SK-N-SH (cell line): ENCODE measurements around the gene TBCD. TPM values are rescaled to one million over a fixed set of nuclear protein-coding genes. Genes with fewer than 3 reads are reported as not detected.

Experiments used
- CTCF ChIA-PET: fragments of 300-600, 350-600 bp; formaldehyde crosslinking; extraction: SDS; loops from one replicate; lab custom pipeline; 2021; lab: Yijun Ruan, JAX
- POLR2A ChIA-PET: fragments of 350-600 bp; sonication (Branson Sonifier 250); formaldehyde crosslinking; extraction: SDS; loops from one replicate; lab custom pipeline; 2020; ENCODE audit warnings: antibody characterized with exemption, inconsistent platforms; lab: Yijun Ruan, JAX
- DNase-seq: peaks from one replicate; pipeline ENCODE4 v3.0.0; 2012
- H2AFZ ChIP-seq: fragments of 200-600 bp; sonication (generic); 2 replicates; pipeline ENCODE4 v1.8.1; 2016; ENCODE audit warnings: antibody characterized with exemption, mild to moderate bottlenecking, low read depth
- H3F3A ChIP-seq: fragments of 200-600 bp; sonication (generic); replicated peaks from 2 replicates; pipeline ENCODE3; 2016; ENCODE audit warnings: antibody characterized with exemption, mild to moderate bottlenecking; ENCODE audit not compliant: insufficient read depth
- H3K27ac ChIP-seq, 2 experiments: fragments of 200-500 bp in 1 of 2; fragments of 200-600 bp in 1 of 2; sonication (Bioruptor generic) in 1 of 2; sonication (generic), shearing (Covaris generic) in 1 of 2; 2 replicates each; pipeline versions ENCODE4 v1.5.1 to v1.6.1; 2014 to 2016; ENCODE audit warnings: low read depth in 2 of 2, inconsistent platforms in 1 of 2, low read length in 1 of 2, mild to moderate bottlenecking in 1 of 2, mixed read lengths in 1 of 2
- H3K27me3 ChIP-seq: fragments of 200-600 bp; sonication (generic), shearing (Covaris generic); 2 replicates; pipeline ENCODE4 v1.6.1; 2016; ENCODE audit warnings: mixed run types; ENCODE audit not compliant: insufficient read depth
- H3K36me3 ChIP-seq, 2 experiments: fragments of 200-500 bp in 1 of 2; fragments of 200-600 bp in 1 of 2; sonication (Bioruptor generic) in 1 of 2; sonication (generic) in 1 of 2; replicated peaks in 1 of 2; 2 replicates each; pipeline versions ENCODE3 to v1.5.1; 2014 to 2016; ENCODE audit warnings: low read length in 1 of 2, mild to moderate bottlenecking in 1 of 2; ENCODE audit not compliant: insufficient read depth in 2 of 2, control insufficient read depth in 1 of 2
- H3K4me1 ChIP-seq, 2 experiments: fragments of 200-500 bp in 1 of 2; fragments of 200-600 bp in 1 of 2; sonication (Bioruptor generic) in 1 of 2; sonication (generic), shearing (Covaris generic) in 1 of 2; 2 replicates each; pipeline versions ENCODE4 v1.5.1 to v1.6.1; 2014 to 2016; ENCODE audit warnings: low read depth in 1 of 2, low read length in 1 of 2, mixed run types in 1 of 2; ENCODE audit not compliant: insufficient read depth in 2 of 2, control insufficient read depth in 1 of 2
- H3K4me2 ChIP-seq: fragments of 200-600 bp; sonication (generic), shearing (Covaris generic); 2 replicates; pipeline ENCODE4 v1.6.1; 2017; ENCODE audit warnings: mixed run types
- H3K4me3 ChIP-seq, 2 experiments: fragments of 200-500 bp in 1 of 2; fragments of 200-600 bp in 1 of 2; sonication (Bioruptor generic) in 1 of 2; sonication (generic), shearing (Covaris generic) in 1 of 2; 2 replicates each; pipeline versions ENCODE4 v1.5.1 to v1.8.1; 2014 to 2016; ENCODE audit warnings: low read depth in 2 of 2, inconsistent platforms in 1 of 2, low read length in 1 of 2, mild to moderate bottlenecking in 1 of 2, mixed read lengths in 1 of 2, moderate library complexity in 1 of 2
- H3K79me2 ChIP-seq: fragments of 200-600 bp; sonication (generic); 2 replicates; pipeline ENCODE4 v1.8.1; 2017; ENCODE audit warnings: mild to moderate bottlenecking; ENCODE audit not compliant: insufficient read depth
- H3K9ac ChIP-seq: fragments of 200-600 bp; sonication (generic); 2 replicates; pipeline ENCODE4 v1.6.1; 2017; ENCODE audit warnings: mixed run types
- H3K9me2 ChIP-seq: fragments of 200-600 bp; sonication (generic); 2 replicates; pipeline ENCODE4 v1.6.1; 2017; ENCODE audit warnings: mixed run types
- H3K9me3 ChIP-seq: fragments of 200-600 bp; sonication (generic); 2 replicates; pipeline ENCODE4 v1.6.1; 2017; ENCODE audit warnings: mixed run types, mild to moderate bottlenecking, moderate library complexity
- H4K20me1 ChIP-seq: fragments of 200-600 bp; sonication (generic); 2 replicates; pipeline ENCODE4 v1.6.1; 2017; ENCODE audit warnings: mild to moderate bottlenecking, mixed run types; ENCODE audit not compliant: insufficient read depth
- CHD2 ChIP-seq: fragments of 150-350 bp; IDR thresholded peaks from 2 replicates; pipeline ENCODE4 v1.6.1; 2018; ENCODE audit warnings: low read length; ENCODE audit not compliant: partially characterized antibody
- ELF1 ChIP-seq: IDR thresholded peaks from 2 replicates; pipeline ENCODE4 v1.4.0; 2012
- GABPA ChIP-seq: IDR thresholded peaks from 2 replicates; pipeline ENCODE4 v1.4.0; 2012; ENCODE audit warnings: low read depth, mild to moderate bottlenecking
- JUND ChIP-seq: IDR thresholded peaks from 2 replicates; pipeline ENCODE4 v1.4.0; 2012
- MEF2A ChIP-seq: IDR thresholded peaks from 2 replicates; pipeline ENCODE4 v1.4.0; 2012; ENCODE audit warnings: low read depth, borderline replicate concordance
- MXI1 ChIP-seq: IDR thresholded peaks from 2 replicates; pipeline ENCODE4 v1.6.1; 2012; ENCODE audit warnings: mild to moderate bottlenecking, low read depth, low read length, improper control_type of control experiment
- NRF1 ChIP-seq: IDR thresholded peaks from 2 replicates; pipeline ENCODE4 v1.6.1; 2012; ENCODE audit warnings: low read depth, mild to moderate bottlenecking, low read length
- PBX3 ChIP-seq: IDR thresholded peaks from 2 replicates; pipeline ENCODE4; 2012
- POLR2AphosphoS5 ChIP-seq: IDR thresholded peaks from 2 replicates; pipeline ENCODE4 v1.6.1; 2012; ENCODE audit warnings: low read depth, low read length
- RAD21 ChIP-seq: IDR thresholded peaks from 2 replicates; pipeline ENCODE4 v1.6.1; 2012; ENCODE audit warnings: mild to moderate bottlenecking, low read length
- RCOR1 ChIP-seq: fragments of 150-350 bp; IDR thresholded peaks from 2 replicates; pipeline ENCODE4 v1.6.1; 2017; ENCODE audit warnings: antibody characterized with exemption, low read length
- REST ChIP-seq: IDR thresholded peaks from 2 replicates; pipeline ENCODE4 v1.6.1; 2012; ENCODE audit warnings: mild to moderate bottlenecking, low read depth, low read length, moderate library complexity
- RFX5 ChIP-seq: IDR thresholded peaks from 2 replicates; pipeline ENCODE4 v1.6.1; 2012; ENCODE audit warnings: mild to moderate bottlenecking, improper control_type of control experiment, low read length
- RXRA ChIP-seq: IDR thresholded peaks from 2 replicates; pipeline ENCODE4 v1.4.0; 2012; ENCODE audit warnings: low read depth, mild to moderate bottlenecking, borderline replicate concordance
- SIN3A ChIP-seq: IDR thresholded peaks from 2 replicates; pipeline ENCODE4 v1.6.1; 2012; ENCODE audit warnings: low read depth, mild to moderate bottlenecking, low read length, moderate library complexity, borderline replicate concordance
- TAF1 ChIP-seq: IDR thresholded peaks from 2 replicates; pipeline ENCODE4 v1.6.1; 2012; ENCODE audit warnings: low read depth, mild to moderate bottlenecking, low read length, moderate library complexity, borderline replicate concordance
- TCF12 ChIP-seq: IDR thresholded peaks from 2 replicates; pipeline ENCODE4 v1.4.0; 2012
- TEAD4 ChIP-seq: IDR thresholded peaks from 2 replicates; pipeline ENCODE4 v1.4.0; 2012; ENCODE audit warnings: mild to moderate bottlenecking, borderline replicate concordance; ENCODE audit not compliant: insufficient read depth
- WGBS: methylation state at CpG from one replicate; pipeline ENCODE4 v1.1.6; 2017; ENCODE audit warnings: low lambda C conversion rate; 5-methylcytosine and 5-hydroxymethylcytosine counted together
- polyA plus RNA-seq, 3 experiments: library from polyadenylated mRNA; depleted of rRNA; stranded (reverse); fragments of >200 nt; gene quantifications; 2 replicates each; pipeline ENCODE4 v1.2.3, GENCODE V29; 2012
- TF ChIP-seq, protein P1 (sequence below): fragments of 150-350 bp; IDR thresholded peaks from 2 replicates; pipeline ENCODE4 v1.6.1; 2017; ENCODE audit warnings: antibody characterized with exemption, low read length, low read depth, borderline replicate concordance
- TF ChIP-seq, protein P2 (sequence below): IDR thresholded peaks from 2 replicates; pipeline ENCODE4 v1.4.0; 2012; ENCODE audit warnings: low read depth

The TBCD gene
- polyA plus RNA-seq, 1 of the 3 experiments (the other 2 are of a cell fraction): 107 TPM

- TF ChIP-seq, protein P1, sequence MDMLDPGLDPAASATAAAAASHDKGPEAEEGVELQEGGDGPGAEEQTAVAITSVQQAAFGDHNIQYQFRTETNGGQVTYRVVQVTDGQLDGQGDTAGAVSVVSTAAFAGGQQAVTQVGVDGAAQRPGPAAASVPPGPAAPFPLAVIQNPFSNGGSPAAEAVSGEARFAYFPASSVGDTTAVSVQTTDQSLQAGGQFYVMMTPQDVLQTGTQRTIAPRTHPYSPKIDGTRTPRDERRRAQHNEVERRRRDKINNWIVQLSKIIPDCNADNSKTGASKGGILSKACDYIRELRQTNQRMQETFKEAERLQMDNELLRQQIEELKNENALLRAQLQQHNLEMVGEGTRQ: no peak
- TF ChIP-seq SIN3A: no peak
- TF ChIP-seq NRF1: no peak
- no peak for TF ChIP-seq RXRA
- TF ChIP-seq, all 33 proteins: peak for 0
- POLR2A ChIA-PET: no interaction called here
- no peaks in the 10 kb centered on the region for H3K9me3 ChIP-seq
- DNase-seq: no peak
- H3K9ac ChIP-seq: no peak overlapping the region
- CTCF ChIA-PET: interaction anchor here (0.7 to 2.7 kb wide), 6 partner anchors 8 to 137 kb away, joined by 3 to 7 read pairs (median 3); no protein-coding TSS in a partner anchor
- H3K4me1 ChIP-seq: peaks cover 0 to 9% of the 10 kb centered on the region in 2 experiments; a peak in 1 of 4 replicates
- H4K20me1 ChIP-seq: no peaks in the 10 kb centered on the region
- no peak overlapping the region for H3K4me3 ChIP-seq
- H3K9me2 ChIP-seq: no peaks in the 10 kb centered on the region
- 76% methylated on average over 4 of the region's 7 CpGs for WGBS
- H3K79me2 ChIP-seq: no peaks in the 10 kb centered on the region
- no peak overlapping the region for H3K4me2 ChIP-seq
- H3F3A ChIP-seq: no peaks in the 10 kb centered on the region
- H2AFZ ChIP-seq: no peak overlapping the region
- no peaks in the 10 kb centered on the region for H3K27me3 ChIP-seq
- H3K36me3 ChIP-seq: no peaks in the 10 kb centered on the region
- H3K27ac ChIP-seq: no peak overlapping the region
Observed at GRCh38 chr17:82843904-82844680, 92.2 kb downstream of the TBCD start.

GRCh38 chr17:82844796-82845162 lies 92.9 kb downstream of the TBCD start:
- H3K79me2 ChIP-seq: no peaks in the 10 kb centered on the region
- H3K27ac ChIP-seq: no peak overlapping the region
- H2AFZ ChIP-seq: no peak overlapping the region
- no peak overlapping the region for H3K9ac ChIP-seq
- H3K4me2 ChIP-seq: no peak overlapping the region
- H3K36me3 ChIP-seq: peaks cover 0 to 3% of the 10 kb centered on the region in 2 experiments
- no peaks in the 10 kb centered on the region for H3K27me3 ChIP-seq
- ChIA-PET POLR2A (no interaction called here), CTCF (interaction anchor here (0.7 to 1.2 kb wide), 4 partner anchors 9 to 136 kb away, joined by 3 read pairs; no protein-coding TSS in a partner anchor)
- H3K9me2 ChIP-seq: no peaks in the 10 kb centered on the region
- no peak overlapping the region for H3K4me3 ChIP-seq
- H3K9me3 ChIP-seq: no peaks in the 10 kb centered on the region
- 93% methylated on average over 10 of the region's 11 CpGs for WGBS
- no peak for DNase-seq
- no peaks in the 10 kb centered on the region for H3F3A ChIP-seq
- H3K4me1 ChIP-seq: peaks cover 0 to 9% of the 10 kb centered on the region in 2 experiments; a peak in 1 of 4 replicates
- H4K20me1 ChIP-seq: no peaks in the 10 kb centered on the region
- TF ChIP-seq, protein P2, sequence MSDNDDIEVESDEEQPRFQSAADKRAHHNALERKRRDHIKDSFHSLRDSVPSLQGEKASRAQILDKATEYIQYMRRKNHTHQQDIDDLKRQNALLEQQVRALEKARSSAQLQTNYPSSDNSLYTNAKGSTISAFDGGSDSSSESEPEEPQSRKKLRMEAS: no peak
- TF ChIP-seq MXI1 (no peak), JUND (no peak), RXRA (no peak), GABPA (no peak), REST (no peak), ELF1 (no peak), TAF1 (no peak), POLR2AphosphoS5 (no peak), RFX5 (no peak), RCOR1 (no peak), PBX3 (no peak), RAD21 (no peak), TCF12 (no peak), MEF2A (no peak), CHD2 (no peak), TEAD4 (no peak), SIN3A (no peak)
